Erythroblast (primary cell): ENCODE results near the gene RASA3.

ENCODE experiments used
- GATA1 ChIP-seq: IDR thresholded peaks from 2 replicates; pipeline ENCODE4 v1.6.1; 2011; ENCODE audit warnings: low read depth, mild to moderate bottlenecking, control low read depth, low read length, moderate library complexity
- POLR2A ChIP-seq: IDR thresholded peaks from 2 replicates; pipeline ENCODE4 v1.6.1; 2011; ENCODE audit warnings: mild to moderate bottlenecking, low read length

- TF ChIP-seq POLR2A (no peak), GATA1 (no peak)
Observed at GRCh38 chr13:114162533-114162922, 30.1 kb upstream of the RASA3 start.
